ENCODE results near the gene ACOX3. TPM values are rescaled to one million over a fixed set of nuclear protein-coding genes. Genes with fewer than 3 reads are reported as not detected.

The ACOX3 gene
- total and polyA plus RNA-seq, 2 of the 8 experiments (the other 6 are each of a cell fraction or from before 2014, with no cell fraction given) = 2.5 to 9.9 TPM

GRCh38 chr4:8401665-8402064, 38.9 kb downstream of the ACOX3 start:
- Histone ChIP-seq H3K9me3 (ENCODE audit: insufficient read depth in 2 of 2, low read depth in 1 of 2, low read length in 1 of 2) (no peaks in the 10 kb centered on the region; a peak in 1 of 4 replicates), H3K79me2 (ENCODE audit: control insufficient read depth in 1 of 2, insufficient read depth in 2 of 2, low read length in 2 of 2) (no peaks in the 10 kb centered on the region), H3K14ac (ENCODE audit: insufficient read length) (no peak overlapping the region), H3K23ac (ENCODE audit: insufficient read length) (no peak overlapping the region), H2AFZ (ENCODE audit: low read length) (no peak overlapping the region), H3K4ac (replicated peaks; ENCODE audit: insufficient read length, low read depth, low read length) (no peak overlapping the region), H3K9ac (replicated peaks in 1 of 4; ENCODE audit: extremely low read depth in 1 of 4, low read depth in 3 of 4, low read length in 3 of 4) (no peak overlapping the region), H3K4me2 (ENCODE audit: insufficient read depth in 1 of 2, low read depth in 2 of 2, low read length in 2 of 2) (no peak overlapping the region), H3K18ac (ENCODE audit: extremely low read depth, low read length) (no peak overlapping the region), H3K56ac (replicated peaks; ENCODE audit: insufficient read length, low read depth, low read length) (no peak overlapping the region), H2AK5ac (ENCODE audit: low read depth, low read length) (no peak overlapping the region), H2BK120ac (replicated peaks; ENCODE audit: low read depth, low read length) (no peak overlapping the region), H4K20me1 (replicated peaks in 1 of 2; ENCODE audit: control insufficient read depth in 1 of 2, insufficient read depth in 2 of 2, low read length in 2 of 2) (no peaks in the 10 kb centered on the region), H3K27ac (ENCODE audit: low read depth, low read length) (no peak overlapping the region), H2BK5ac (ENCODE audit: low read depth, low read length) (no peak overlapping the region), H4K5ac (ENCODE audit: insufficient read length, low read depth, low read length) (no peak overlapping the region), H3K23me2 (ENCODE audit: low read depth, low read length) (no peaks in the 10 kb centered on the region), H4K8ac (ENCODE audit: extremely low read depth, insufficient read depth, low read length) (0 out of 2 replicates have a peak overlapping the region, but pooled peaks have one; percentile 3), H3K4me1 (replicated peaks in 1 of 4; ENCODE audit: control insufficient read depth in 3 of 4, insufficient read depth in 4 of 4, low read length in 3 of 4) (peaks cover 0 to 8% (median 6%) of the 10 kb centered on the region in 4 experiments; a peak in 6 of 7 replicates), H3K4me3 (ENCODE audit: extremely low read depth in 1 of 4, insufficient read depth in 2 of 4, low read depth in 3 of 4, low read length in 4 of 4) (no peak overlapping the region), H4K91ac (replicated peaks; ENCODE audit: insufficient read length, low read length) (peak overlapping the region; percentile 65), H3K79me1 (ENCODE audit: low read depth, low read length) (no peaks in the 10 kb centered on the region), H2BK12ac (ENCODE audit: low read depth, low read length) (0 out of 2 replicates have a peak overlapping the region, but pooled peaks have one; percentile 27), H3K36me3 (ENCODE audit: control insufficient read depth in 2 of 4, insufficient read depth in 4 of 4, low read length in 3 of 4) (peaks cover 0 to 3% (median 0%) of the 10 kb centered on the region in 4 experiments; a peak in 1 of 8 replicates), H3K27me3 (replicated peaks in 1 of 4; ENCODE audit: control insufficient read depth in 3 of 4, extremely low read depth in 1 of 4, insufficient read depth in 3 of 4, low read length in 3 of 4) (no peaks in the 10 kb centered on the region), H2BK15ac (ENCODE audit: low read length) (no peak overlapping the region), H2BK20ac (ENCODE audit: low read length) (no peak overlapping the region)
- no peak for DNase-seq (ENCODE audit: low read depth in 1 of 2, low spot score in 2 of 2)
- FAIRE-seq = no peak
- WGBS, 2 experiments (ENCODE audit: extremely low coverage in 1 of 2, insufficient coverage in 1 of 2, insufficient read length in 1 of 2, insufficient replicate concordance in 2 of 2, low coverage in 1 of 2, low lambda C conversion rate in 2 of 2, missing lambda C conversion rate in 1 of 2) = 83% methylated on average over 10 of the region's 10 CpGs; no CpG with 5 or more reads in 1 of the 2 experiments
- ChIA-PET CTCF (ENCODE audit: partially characterized antibody) (interaction anchor here (0.7 to 10.4 kb wide), 22 partner anchors 9 to 273 kb away, joined by 3 to 94 read pairs (median 6); no protein-coding TSS in a partner anchor), POLR2A (ENCODE audit: partially characterized antibody) (interaction anchor here (0.6 kb wide), 1 partner anchor 23 kb away, joined by 3 read pairs; no protein-coding TSS in a partner anchor)
- TF ChIP-seq KDM5A (IDR thresholded peaks at IDR 0.05; ENCODE audit: low read length) = no peak
- TF ChIP-seq SUZ12 (IDR thresholded peaks at IDR 0.05; ENCODE audit: low read length) = no peak
- TF ChIP-seq HDAC2 (IDR thresholded peaks at IDR 0.05; ENCODE audit: borderline replicate concordance in 1 of 2, low read depth in 2 of 2, low read length in 2 of 2) = no peak
- no peak for TF ChIP-seq CBX5 (IDR thresholded peaks at IDR 0.05; ENCODE audit: low read depth, low read length)
- no peak for TF ChIP-seq RFX5 (IDR thresholded peaks at IDR 0.05; ENCODE audit: borderline replicate concordance, low read depth, low read length)
- no peak for TF ChIP-seq SIX5 (IDR thresholded peaks at IDR 0.05; ENCODE audit: low read depth, low read length)
- no peak for TF ChIP-seq ATF2 (IDR thresholded peaks at IDR 0.05; ENCODE audit: low read length)
- no peak for TF ChIP-seq SIRT6 (IDR thresholded peaks at IDR 0.05; ENCODE audit: low read length)
- TF ChIP-seq RAD21 (IDR thresholded peaks at IDR 0.05 in 1 of 2, conservative IDR thresholded peaks at IDR 0.05 in 1 of 2; ENCODE audit: low read depth in 2 of 2, low read length in 2 of 2) = no peak
- no peak for TF ChIP-seq POLR2A (IDR thresholded peaks at IDR 0.05; ENCODE audit: control extremely low read depth in 1 of 2, low read depth in 2 of 2, low read length in 2 of 2)
